Fibroblast of lung (primary cell): ENCODE measurements around the gene ZNF534. TPM values are rescaled to one million over a fixed set of nuclear protein-coding genes. Genes with fewer than 3 reads are reported as not detected.

Source experiments
- DNase-seq, 2 donors: peaks; one replicate each; pipeline versions ENCODE4 v3.0.0 to v3.0.0-alpha.2; 2010; ENCODE audit warnings: low read depth in 2 of 2
- H2AFZ ChIP-seq: 2 replicates; pipeline ENCODE4 v1.5.1; 2012; ENCODE audit warnings: low read length, control low read depth, inconsistent platforms
- H3K27ac ChIP-seq: 2 replicates; pipeline ENCODE4 v1.5.1; 2011; ENCODE audit warnings: low read length, control low read depth; ENCODE audit not compliant: insufficient read depth
- H3K27me3 ChIP-seq: 2 replicates; pipeline ENCODE4 v1.5.1; 2011; ENCODE audit warnings: mild to moderate bottlenecking, low read length; ENCODE audit not compliant: control insufficient read depth, insufficient read depth
- H3K36me3 ChIP-seq: 2 replicates; pipeline ENCODE4 v1.5.1; 2011; ENCODE audit warnings: low read length; ENCODE audit not compliant: control insufficient read depth, insufficient read depth
- H3K4me1 ChIP-seq: 2 replicates; pipeline ENCODE4 v1.5.1; 2011; ENCODE audit warnings: low read length; ENCODE audit not compliant: control insufficient read depth, insufficient read depth; ENCODE audit errors: extremely low read depth
- H3K4me2 ChIP-seq: 2 replicates; pipeline ENCODE4 v1.5.1; 2011; ENCODE audit warnings: low read length, control low read depth; ENCODE audit not compliant: insufficient read depth; ENCODE audit errors: extremely low read depth
- H3K4me3 ChIP-seq, 4 experiments: fragments of 200-600 bp in 1 of 4; sonication (generic) in 1 of 4; replicated peaks in 1 of 4; 2 replicates each; pipeline ENCODE4 v1.5.1; 2011 to 2016; ENCODE audit warnings: low read length in 4 of 4, low read depth in 3 of 4, mild to moderate bottlenecking in 3 of 4, control low read depth in 2 of 4, inconsistent platforms in 1 of 4, mixed read lengths in 1 of 4; ENCODE audit not compliant: insufficient read depth in 1 of 4; ENCODE audit errors: control extremely low read depth in 1 of 4
- H3K79me2 ChIP-seq: 2 replicates; pipeline ENCODE4 v1.5.1; 2012; ENCODE audit warnings: mild to moderate bottlenecking, low read length, inconsistent platforms; ENCODE audit not compliant: control insufficient read depth, insufficient read depth
- H3K9ac ChIP-seq: 2 replicates; pipeline ENCODE4 v1.5.1; 2011; ENCODE audit warnings: mild to moderate bottlenecking, low read length, control low read depth; ENCODE audit not compliant: insufficient read depth
- H3K9me3 ChIP-seq: 2 replicates; pipeline ENCODE4 v1.5.1; 2012; ENCODE audit warnings: low read depth, low read length; ENCODE audit not compliant: control insufficient read depth, insufficient read depth
- H4K20me1 ChIP-seq: 2 replicates; pipeline ENCODE4 v1.5.1; 2011; ENCODE audit warnings: low read length; ENCODE audit not compliant: control insufficient read depth, insufficient read depth; ENCODE audit errors: extremely low read depth
- EZH2 ChIP-seq: IDR thresholded peaks from 2 replicates; pipeline ENCODE4 v1.5.1; 2012; ENCODE audit warnings: low read length, control low read depth, mild to moderate bottlenecking; ENCODE audit errors: missing control alignments
- polyA plus RNA-seq, 2 donors: library from polyadenylated mRNA; depleted of rRNA in 1 of 2; stranded (reverse) in 1 of 2; unstranded in 1 of 2; fragments of >200 nt; gene quantifications; 2 replicates each; pipeline ENCODE4 v1.2.1, GENCODE V29; 2011 to 2012; ENCODE audit warnings: missing spikeins in 1 of 2
- total RNA-seq: library from RNA; depleted of rRNA; stranded (reverse); fragments of >200 nt; gene quantifications from 2 replicates; pipeline ENCODE4 v1.2.1, GENCODE V29; 2014
- TF ChIP-seq, protein P1 (sequence below), 2 donors: IDR thresholded peaks in 1 of 2; conservative IDR thresholded peaks in 1 of 2; 1 replicate in 1 of 2; 2 replicates in 1 of 2; pipeline ENCODE4 v1.5.1; 2011 to 2012; ENCODE audit warnings: low read length in 2 of 2, control low read depth in 1 of 2, inconsistent platforms in 1 of 2, low read depth in 1 of 2, mild to moderate bottlenecking in 1 of 2

The ZNF534 gene
- total and polyA plus RNA-seq, 2 donors (not counting 1 experiment from before 2014, with no cell fraction given) = 0.05 to 0.17 TPM

DNA sequence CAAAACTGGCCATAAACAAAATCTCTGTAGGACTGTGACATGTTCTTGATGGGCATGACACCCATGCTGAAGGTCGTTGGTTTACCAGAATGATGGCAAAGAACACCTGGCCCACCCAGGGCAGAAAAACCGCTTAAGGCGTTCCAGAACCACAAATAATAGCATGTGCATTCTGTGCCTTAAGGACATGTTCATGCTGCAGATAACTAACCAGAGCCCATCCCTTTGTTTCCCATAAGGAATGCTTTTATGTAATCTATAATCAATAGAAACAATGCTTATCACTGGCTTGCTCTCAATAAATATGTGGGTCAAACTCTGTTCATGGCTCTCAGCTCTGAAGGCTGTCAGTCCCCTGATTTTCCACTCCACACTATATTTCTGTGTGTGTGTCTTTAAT lies 13.2 kb downstream of the ZNF534 start:
- no peaks in the 10 kb centered on the region for H3K36me3 ChIP-seq
- no peaks in the 10 kb centered on the region for H4K20me1 ChIP-seq
- no peak overlapping the region for H3K27ac ChIP-seq
- no peaks in the 10 kb centered on the region for H3K27me3 ChIP-seq
- TF ChIP-seq, protein P1, sequence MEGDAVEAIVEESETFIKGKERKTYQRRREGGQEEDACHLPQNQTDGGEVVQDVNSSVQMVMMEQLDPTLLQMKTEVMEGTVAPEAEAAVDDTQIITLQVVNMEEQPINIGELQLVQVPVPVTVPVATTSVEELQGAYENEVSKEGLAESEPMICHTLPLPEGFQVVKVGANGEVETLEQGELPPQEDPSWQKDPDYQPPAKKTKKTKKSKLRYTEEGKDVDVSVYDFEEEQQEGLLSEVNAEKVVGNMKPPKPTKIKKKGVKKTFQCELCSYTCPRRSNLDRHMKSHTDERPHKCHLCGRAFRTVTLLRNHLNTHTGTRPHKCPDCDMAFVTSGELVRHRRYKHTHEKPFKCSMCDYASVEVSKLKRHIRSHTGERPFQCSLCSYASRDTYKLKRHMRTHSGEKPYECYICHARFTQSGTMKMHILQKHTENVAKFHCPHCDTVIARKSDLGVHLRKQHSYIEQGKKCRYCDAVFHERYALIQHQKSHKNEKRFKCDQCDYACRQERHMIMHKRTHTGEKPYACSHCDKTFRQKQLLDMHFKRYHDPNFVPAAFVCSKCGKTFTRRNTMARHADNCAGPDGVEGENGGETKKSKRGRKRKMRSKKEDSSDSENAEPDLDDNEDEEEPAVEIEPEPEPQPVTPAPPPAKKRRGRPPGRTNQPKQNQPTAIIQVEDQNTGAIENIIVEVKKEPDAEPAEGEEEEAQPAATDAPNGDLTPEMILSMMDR (conservative IDR thresholded peaks at IDR 0.05 in 1 of 2, IDR thresholded peaks at IDR 0.05 in 1 of 2; ENCODE audit: low read depth in 1 of 2, low read length in 2 of 2) = no peak
- TF ChIP-seq EZH2 = no peak
- H3K9ac ChIP-seq = no peak overlapping the region
- DNase-seq = no peak
- H3K4me1 ChIP-seq = no peaks in the 10 kb centered on the region
- no peaks in the 10 kb centered on the region for H3K79me2 ChIP-seq
- no peak overlapping the region for H3K4me2 ChIP-seq
- no peak overlapping the region for H2AFZ ChIP-seq
- no peaks in the 10 kb centered on the region for H3K9me3 ChIP-seq
- H3K4me3 ChIP-seq = no peak overlapping the region

- Histone ChIP-seq H3K27me3 (no peaks in the 10 kb centered on the region), H3K4me1 (no peaks in the 10 kb centered on the region), H3K9ac (no peak overlapping the region), H3K4me2 (no peak overlapping the region), H4K20me1 (no peaks in the 10 kb centered on the region), H3K27ac (no peak overlapping the region), H3K4me3 (no peak overlapping the region), H2AFZ (no peak overlapping the region), H3K36me3 (no peaks in the 10 kb centered on the region), H3K9me3 (no peaks in the 10 kb centered on the region), H3K79me2 (no peaks in the 10 kb centered on the region)
- no peak for TF ChIP-seq EZH2
- TF ChIP-seq, protein P1 (conservative IDR thresholded peaks at IDR 0.05 in 1 of 2, IDR thresholded peaks at IDR 0.05 in 1 of 2; ENCODE audit: low read depth in 1 of 2, low read length in 2 of 2) = no peak
- DNase-seq = no peak
Measured at GRCh38 chr19:52444506-52444905, 15.6 kb downstream of the ZNF534 start.

- peak overlapping the region; percentile 4 for H2AFZ ChIP-seq
- H3K79me2 ChIP-seq = no peaks in the 10 kb centered on the region
- no peak overlapping the region for H3K4me2 ChIP-seq
- no peaks in the 10 kb centered on the region for H3K9me3 ChIP-seq
- H3K9ac ChIP-seq = no peak overlapping the region
- H4K20me1 ChIP-seq = no peaks in the 10 kb centered on the region
- DNase-seq = no peak
- H3K27me3 ChIP-seq = no peaks in the 10 kb centered on the region
- no peak overlapping the region for H3K27ac ChIP-seq
- TF ChIP-seq, protein P1 (conservative IDR thresholded peaks at IDR 0.05 in 1 of 2, IDR thresholded peaks at IDR 0.05 in 1 of 2; ENCODE audit: low read depth in 1 of 2, low read length in 2 of 2) = no peak
- no peak for TF ChIP-seq EZH2
- H3K4me3 ChIP-seq = no peak overlapping the region
- no peaks in the 10 kb centered on the region for H3K36me3 ChIP-seq
- no peaks in the 10 kb centered on the region for H3K4me1 ChIP-seq
Measured at GRCh38 chr19:52451241-52451640, 22.3 kb downstream of the ZNF534 start.
